Measurements from ENCODE around the gene NUP188.

DNA sequence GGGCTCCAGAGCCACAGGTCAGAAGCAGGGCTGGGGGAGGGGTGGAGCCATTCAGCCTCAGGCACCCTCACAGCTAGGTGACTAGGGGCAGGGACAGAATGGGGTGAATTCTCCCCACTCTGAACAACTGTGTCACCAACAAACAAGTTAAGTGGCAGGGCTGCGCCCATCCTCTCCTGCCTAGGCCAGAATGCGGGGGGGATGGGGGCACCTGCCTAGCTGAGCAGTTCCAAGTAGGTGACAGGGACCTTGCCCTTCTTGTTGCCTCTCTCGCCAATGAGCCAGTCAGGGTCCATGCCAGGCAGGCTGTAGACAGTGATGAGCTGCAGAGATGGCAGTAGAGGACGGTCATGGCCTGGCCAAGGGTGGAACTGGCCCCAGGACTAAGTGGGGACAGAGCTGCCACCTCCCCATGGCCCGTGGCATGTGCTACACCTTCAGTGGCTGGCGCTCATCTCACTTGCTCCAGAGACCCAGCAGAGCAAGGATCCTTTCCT is 61.0 kb downstream of the NUP188 start:
- no peak for TF ChIP-seq CTCF (IDR thresholded peaks at IDR 0.05; ENCODE audit: low read depth, low read length, missing input control)
- TF ChIP-seq, protein P1, sequence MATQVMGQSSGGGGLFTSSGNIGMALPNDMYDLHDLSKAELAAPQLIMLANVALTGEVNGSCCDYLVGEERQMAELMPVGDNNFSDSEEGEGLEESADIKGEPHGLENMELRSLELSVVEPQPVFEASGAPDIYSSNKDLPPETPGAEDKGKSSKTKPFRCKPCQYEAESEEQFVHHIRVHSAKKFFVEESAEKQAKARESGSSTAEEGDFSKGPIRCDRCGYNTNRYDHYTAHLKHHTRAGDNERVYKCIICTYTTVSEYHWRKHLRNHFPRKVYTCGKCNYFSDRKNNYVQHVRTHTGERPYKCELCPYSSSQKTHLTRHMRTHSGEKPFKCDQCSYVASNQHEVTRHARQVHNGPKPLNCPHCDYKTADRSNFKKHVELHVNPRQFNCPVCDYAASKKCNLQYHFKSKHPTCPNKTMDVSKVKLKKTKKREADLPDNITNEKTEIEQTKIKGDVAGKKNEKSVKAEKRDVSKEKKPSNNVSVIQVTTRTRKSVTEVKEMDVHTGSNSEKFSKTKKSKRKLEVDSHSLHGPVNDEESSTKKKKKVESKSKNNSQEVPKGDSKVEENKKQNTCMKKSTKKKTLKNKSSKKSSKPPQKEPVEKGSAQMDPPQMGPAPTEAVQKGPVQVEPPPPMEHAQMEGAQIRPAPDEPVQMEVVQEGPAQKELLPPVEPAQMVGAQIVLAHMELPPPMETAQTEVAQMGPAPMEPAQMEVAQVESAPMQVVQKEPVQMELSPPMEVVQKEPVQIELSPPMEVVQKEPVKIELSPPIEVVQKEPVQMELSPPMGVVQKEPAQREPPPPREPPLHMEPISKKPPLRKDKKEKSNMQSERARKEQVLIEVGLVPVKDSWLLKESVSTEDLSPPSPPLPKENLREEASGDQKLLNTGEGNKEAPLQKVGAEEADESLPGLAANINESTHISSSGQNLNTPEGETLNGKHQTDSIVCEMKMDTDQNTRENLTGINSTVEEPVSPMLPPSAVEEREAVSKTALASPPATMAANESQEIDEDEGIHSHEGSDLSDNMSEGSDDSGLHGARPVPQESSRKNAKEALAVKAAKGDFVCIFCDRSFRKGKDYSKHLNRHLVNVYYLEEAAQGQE (IDR thresholded peaks at IDR 0.05): no peak
- TF ChIP-seq TAF1 (conservative IDR thresholded peaks at IDR 0.05): no peak
- TF ChIP-seq RAD21 (IDR thresholded peaks at IDR 0.05): no peak
- TF ChIP-seq, protein P2, sequence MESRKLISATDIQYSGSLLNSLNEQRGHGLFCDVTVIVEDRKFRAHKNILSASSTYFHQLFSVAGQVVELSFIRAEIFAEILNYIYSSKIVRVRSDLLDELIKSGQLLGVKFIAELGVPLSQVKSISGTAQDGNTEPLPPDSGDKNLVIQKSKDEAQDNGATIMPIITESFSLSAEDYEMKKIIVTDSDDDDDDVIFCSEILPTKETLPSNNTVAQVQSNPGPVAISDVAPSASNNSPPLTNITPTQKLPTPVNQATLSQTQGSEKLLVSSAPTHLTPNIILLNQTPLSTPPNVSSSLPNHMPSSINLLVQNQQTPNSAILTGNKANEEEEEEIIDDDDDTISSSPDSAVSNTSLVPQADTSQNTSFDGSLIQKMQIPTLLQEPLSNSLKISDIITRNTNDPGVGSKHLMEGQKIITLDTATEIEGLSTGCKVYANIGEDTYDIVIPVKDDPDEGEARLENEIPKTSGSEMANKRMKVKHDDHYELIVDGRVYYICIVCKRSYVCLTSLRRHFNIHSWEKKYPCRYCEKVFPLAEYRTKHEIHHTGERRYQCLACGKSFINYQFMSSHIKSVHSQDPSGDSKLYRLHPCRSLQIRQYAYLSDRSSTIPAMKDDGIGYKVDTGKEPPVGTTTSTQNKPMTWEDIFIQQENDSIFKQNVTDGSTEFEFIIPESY (IDR thresholded peaks at IDR 0.05): no peak
- no peak for TF ChIP-seq JUND (IDR thresholded peaks at IDR 0.05)
- TF ChIP-seq MAX (IDR thresholded peaks at IDR 0.05): no peak
- TF ChIP-seq FOXA2 (IDR thresholded peaks at IDR 0.05): no peak
- no peak for TF ChIP-seq GABPA (IDR thresholded peaks at IDR 0.05 in 1 of 2, conservative IDR thresholded peaks at IDR 0.05 in 1 of 2)
- TF ChIP-seq, protein P3, sequence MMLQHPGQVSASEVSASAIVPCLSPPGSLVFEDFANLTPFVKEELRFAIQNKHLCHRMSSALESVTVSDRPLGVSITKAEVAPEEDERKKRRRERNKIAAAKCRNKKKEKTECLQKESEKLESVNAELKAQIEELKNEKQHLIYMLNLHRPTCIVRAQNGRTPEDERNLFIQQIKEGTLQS (IDR thresholded peaks at IDR 0.05): no peak
- TF ChIP-seq YY1 (IDR thresholded peaks at IDR 0.05): no peak
- no peak for TF ChIP-seq EGR1 (IDR thresholded peaks at IDR 0.05; ENCODE audit: low read depth in 2 of 2)

All from liver (tissue), 3 donors.